Pancreas (tissue), 10 donors: ENCODE data around the gene ALG1L2. TPM values are rescaled to one million over a fixed set of nuclear protein-coding genes. Genes with fewer than 3 reads are reported as not detected.
"Not testable (repeated sequence)": the region's sequence is repeated elsewhere in the genome, so short reads cannot be mapped to it uniquely, and the experiment has no call there.

Experiments
- ATAC-seq, 4 donors: fragments of 200-7000 bp; cut with Tn5 transposase; one replicate each; pipeline versions ENCODE4 v1.8.0 to v1.9.1; 2020; ENCODE audit warnings: mild to moderate bottlenecking in 4 of 4, moderate library complexity in 4 of 4
- DNase-seq, 6 donors: peaks; one replicate each; pipeline ENCODE4 v3.0.0-alpha.2; 2020
- FAIRE-seq: peaks from 2 replicates; lab custom pipeline; 2012; peaks lifted over from hg19 to GRCh38; lab: Jason Lieb, UNC
- H3K27ac ChIP-seq, 4 donors: fragments of 200-600 bp; sonication (generic); 1 replicate in 3 of 4; 2 replicates in 1 of 4; pipeline versions ENCODE4 v1.5.0 to v1.8.0; 2020
- H3K27me3 ChIP-seq, 4 donors: fragments of 200-600 bp; one replicate each; pipeline ENCODE4 v1.8.0; 2021
- H3K36me3 ChIP-seq, 3 donors: fragments of 200-600 bp; sonication (generic) in 1 of 3; one replicate each; pipeline versions ENCODE4 v1.5.0 to v1.8.0; 2020 to 2021
- H3K4me1 ChIP-seq, 3 donors: fragments of 200-600 bp; one replicate each; pipeline ENCODE4 v1.8.0; 2021
- H3K4me3 ChIP-seq, 4 donors: fragments of 200-600 bp; sonication (generic) in 2 of 4; one replicate each; pipeline versions ENCODE4 v1.5.0 to v1.8.0; 2020 to 2021
- H3K9me3 ChIP-seq, 4 donors: fragments of 200-600 bp; one replicate each; pipeline ENCODE4 v1.8.0; 2021
- whole genome bisulfite sequencing, 2 donors: extraction: QIAGEN DNeasy Blood & Tissue Kit; methylation state at CpG; one replicate each; pipeline ENCODE4 v1.1.7; 2013; 5-methylcytosine and 5-hydroxymethylcytosine counted together
- intact Hi-C, 3 donors: fragments of 100-400 bp; cut with DNase I; formaldehyde crosslinking; loops; one replicate each; pipeline versions ENCODE4 v1.11.1 to v1.14.2; 2022
- polyA plus RNA-seq, 2 donors: library from polyadenylated mRNA; stranded (reverse); fragments of 200-250 nt; gene quantifications; one replicate each; pipeline ENCODE4 v1.2.3, GENCODE V29; 2013
- total RNA-seq, 6 donors: library from RNA; stranded (reverse); fragmentation: NEBNext Ultra II Directional in 4 of 6; extraction: Animal tissue kit (Norgen Biotek cat#: 25700) in 4 of 6; gene quantifications; one replicate each; pipeline versions ENCODE4 v1.2.1 to v1.2.4, GENCODE V29; 2021 to 2023
- TF ChIP-seq, protein P1 (sequence below), 4 donors: fragments of 200-600 bp; sonication (generic) in 3 of 4; IDR thresholded peaks; one replicate each; pipeline versions ENCODE4 v1.5.0 to v1.8.0; 2021; ENCODE audit warnings: antibody characterized with exemption in 4 of 4
- donor health status: healthy with polysubstance abuse.
- donor health status: DM: no; HTN: no; CAD: no; lungs with moderate emphysema.
- donor health status: DM: no; HTN: no; CAD: no.
- donor health status: control.
- donor health status: control.
- donor health status: Bipolar disorder and iron deficiency.
- donor health status: DM: yes; HTN: yes; CAD: no.
- donor health status: DM: no; HTN: no; CAD: no.
- donor health status: DM: no; HTN: no; CAD: no.
- donor health status: DM: yes; HTN: yes; CAD: no.

Gene ALG1L2
- total and polyA plus RNA-seq, 8 donors = 0.28 to 0.88 (median 0.61) TPM; not detected in 4

DNA sequence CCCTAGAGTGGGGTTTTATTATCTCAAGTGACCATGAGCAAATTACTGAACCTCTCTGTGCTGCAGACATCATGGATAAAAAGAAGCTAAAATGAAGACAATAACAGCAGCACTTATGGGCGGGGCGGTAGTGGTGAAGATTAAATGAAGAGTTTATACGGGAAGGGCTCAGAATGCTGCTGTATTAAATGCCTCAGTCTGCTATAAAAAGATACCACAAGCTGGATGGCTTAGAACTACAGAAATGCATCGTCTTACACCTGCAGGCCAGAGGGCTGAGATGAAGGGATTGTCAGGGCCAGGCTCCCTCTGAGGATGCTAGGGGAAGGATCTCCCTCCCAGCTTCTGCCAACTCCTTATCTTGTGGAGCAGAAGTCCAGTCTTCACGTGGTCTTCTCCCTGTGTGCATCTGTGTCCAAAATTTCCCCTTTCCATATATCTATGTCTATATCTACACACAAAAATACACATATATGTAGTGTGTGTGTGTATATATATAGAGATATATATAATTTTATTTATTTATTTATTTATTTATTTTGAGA lies 2.9 kb downstream of the ALG1L2 start:
- H3K4me1 ChIP-seq = no peaks in the 10 kb centered on the region
- ATAC-seq = no peak
- no peaks in the 10 kb centered on the region for H3K9me3 ChIP-seq
- H3K27me3 ChIP-seq = no peaks in the 10 kb centered on the region
- DNase-seq = no peak
- no peak overlapping the region for H3K27ac ChIP-seq
- TF ChIP-seq, protein P1, sequence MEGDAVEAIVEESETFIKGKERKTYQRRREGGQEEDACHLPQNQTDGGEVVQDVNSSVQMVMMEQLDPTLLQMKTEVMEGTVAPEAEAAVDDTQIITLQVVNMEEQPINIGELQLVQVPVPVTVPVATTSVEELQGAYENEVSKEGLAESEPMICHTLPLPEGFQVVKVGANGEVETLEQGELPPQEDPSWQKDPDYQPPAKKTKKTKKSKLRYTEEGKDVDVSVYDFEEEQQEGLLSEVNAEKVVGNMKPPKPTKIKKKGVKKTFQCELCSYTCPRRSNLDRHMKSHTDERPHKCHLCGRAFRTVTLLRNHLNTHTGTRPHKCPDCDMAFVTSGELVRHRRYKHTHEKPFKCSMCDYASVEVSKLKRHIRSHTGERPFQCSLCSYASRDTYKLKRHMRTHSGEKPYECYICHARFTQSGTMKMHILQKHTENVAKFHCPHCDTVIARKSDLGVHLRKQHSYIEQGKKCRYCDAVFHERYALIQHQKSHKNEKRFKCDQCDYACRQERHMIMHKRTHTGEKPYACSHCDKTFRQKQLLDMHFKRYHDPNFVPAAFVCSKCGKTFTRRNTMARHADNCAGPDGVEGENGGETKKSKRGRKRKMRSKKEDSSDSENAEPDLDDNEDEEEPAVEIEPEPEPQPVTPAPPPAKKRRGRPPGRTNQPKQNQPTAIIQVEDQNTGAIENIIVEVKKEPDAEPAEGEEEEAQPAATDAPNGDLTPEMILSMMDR (IDR thresholded peaks at IDR 0.05) = no peak
- H3K4me3 ChIP-seq = no peak overlapping the region
- no peak for FAIRE-seq
- intact Hi-C loops = no loop called here
- 46% methylated on average over 5 of the region's 5 CpGs; no CpG with 5 or more reads in 1 of the 2 donors for WGBS, 2 donors
- no peaks in the 10 kb centered on the region for H3K36me3 ChIP-seq

GRCh38 chr3:130085881-130086280 lies 4.2 kb downstream of the ALG1L2 start:
- TF ChIP-seq, protein P1 (IDR thresholded peaks at IDR 0.05) = no peak
- Histone ChIP-seq H3K4me1 (no peaks in the 10 kb centered on the region), H3K4me3 (no peak overlapping the region), H3K9me3 (no peaks in the 10 kb centered on the region), H3K27ac (no peak overlapping the region), H3K27me3 (no peaks in the 10 kb centered on the region), H3K36me3 (no peaks in the 10 kb centered on the region)
- ATAC-seq (no peak), DNase-seq (no peak), FAIRE-seq (no peak)
- intact Hi-C loops = no loop called here
- WGBS, 2 donors = 35 to 44% methylated on average over 4 to 6 of the region's 6 CpGs

- ATAC-seq, H3K27ac ChIP-seq, intact Hi-C loops, H3K4me1 ChIP-seq, H3K9me3 ChIP-seq, H3K27me3 ChIP-seq, H3K36me3 ChIP-seq, FAIRE-seq, H3K4me3 ChIP-seq, DNase-seq: not testable (repeated sequence)
- WGBS, 2 donors = 60 to 91% methylated on average over 1 to 2 of the region's 2 CpGs
These were observed 5.0 kb downstream of the ALG1L2 start for GRCh38 chr3:130086628-130087027.

- DNase-seq (no peak), FAIRE-seq (no peak), ATAC-seq (no peak)
- Histone ChIP-seq H3K27ac (no peak overlapping the region), H3K36me3 (no peaks in the 10 kb centered on the region), H3K4me1 (no peaks in the 10 kb centered on the region), H3K4me3 (no peak overlapping the region), H3K27me3 (no peaks in the 10 kb centered on the region), H3K9me3 (no peaks in the 10 kb centered on the region)
- TF ChIP-seq, protein P1 (IDR thresholded peaks at IDR 0.05) = no peak
- intact Hi-C loops = no loop called here
- 45 to 62% methylated on average over 4 of the region's 4 CpGs for WGBS, 2 donors
These were observed 6.4 kb downstream of the ALG1L2 start for GRCh38 chr3:130088061-130088460.

- not testable (repeated sequence) for H3K4me1 ChIP-seq, ATAC-seq, DNase-seq, H3K27me3 ChIP-seq, FAIRE-seq, H3K9me3 ChIP-seq, H3K27ac ChIP-seq, H3K36me3 ChIP-seq, H3K4me3 ChIP-seq
- 65 to 72% methylated on average over 3 of the region's 3 CpGs for WGBS, 2 donors
- intact Hi-C loops = loop anchor here in 1 of 3 donors (10.0 kb wide), 1 partner anchor 146 kb away; no protein-coding TSS in a partner anchor
These were observed 9.1 kb downstream of the ALG1L2 start for GRCh38 chr3:130090681-130091080.

GRCh38 chr3:130091958-130092357 lies 10.3 kb downstream of the ALG1L2 start:
- TF ChIP-seq, protein P1 (IDR thresholded peaks at IDR 0.05) = no peak
- no peaks in the 10 kb centered on the region for H3K27me3 ChIP-seq
- no peak overlapping the region for H3K4me3 ChIP-seq
- ATAC-seq (no peak), FAIRE-seq (no peak), DNase-seq (no peak)
- H3K4me1 ChIP-seq = no peaks in the 10 kb centered on the region
- H3K9me3 ChIP-seq = no peaks in the 10 kb centered on the region
- H3K27ac ChIP-seq = no peak overlapping the region
- H3K36me3 ChIP-seq = no peaks in the 10 kb centered on the region
- intact Hi-C loops = loop anchor here in 1 of 3 donors (10.0 kb wide), 1 partner anchor 147 kb away; no protein-coding TSS in a partner anchor
- 93% methylated on average over 14 of the region's 14 CpGs for WGBS, 2 donors
